ENCODE results near the gene CGA.
A peak's percentile ranks its signal among the peaks of the same experiment; 100 is the strongest.

The CGA gene

DNA sequence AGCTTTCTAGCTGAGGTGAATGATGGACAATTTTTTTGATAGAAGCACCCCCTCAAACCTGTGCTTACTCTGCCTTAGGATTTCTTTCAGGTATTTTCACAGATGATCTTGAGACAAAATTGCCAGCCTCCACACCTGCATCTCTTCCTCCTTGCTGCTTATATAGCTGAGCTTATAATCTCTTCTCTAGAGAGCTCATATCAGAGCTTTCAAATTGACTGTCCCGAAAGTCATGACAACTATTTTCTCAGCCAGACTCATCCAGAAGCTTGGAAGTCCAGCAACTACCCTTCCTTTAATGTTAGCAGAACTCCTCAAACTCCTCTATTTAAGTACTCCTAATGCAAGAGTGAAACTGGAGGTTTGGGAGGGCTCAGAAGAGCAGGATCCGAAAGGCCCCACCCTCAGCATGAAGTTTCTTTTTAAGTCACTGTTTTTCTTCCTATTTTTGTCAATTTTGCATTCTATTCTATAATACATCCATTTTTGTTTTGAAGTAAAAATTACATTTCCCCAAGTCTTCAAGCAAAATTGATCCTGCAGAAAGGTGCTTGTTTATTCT, 12.7 kb downstream of the CGA start:
- DNase-seq: no peak

DNA sequence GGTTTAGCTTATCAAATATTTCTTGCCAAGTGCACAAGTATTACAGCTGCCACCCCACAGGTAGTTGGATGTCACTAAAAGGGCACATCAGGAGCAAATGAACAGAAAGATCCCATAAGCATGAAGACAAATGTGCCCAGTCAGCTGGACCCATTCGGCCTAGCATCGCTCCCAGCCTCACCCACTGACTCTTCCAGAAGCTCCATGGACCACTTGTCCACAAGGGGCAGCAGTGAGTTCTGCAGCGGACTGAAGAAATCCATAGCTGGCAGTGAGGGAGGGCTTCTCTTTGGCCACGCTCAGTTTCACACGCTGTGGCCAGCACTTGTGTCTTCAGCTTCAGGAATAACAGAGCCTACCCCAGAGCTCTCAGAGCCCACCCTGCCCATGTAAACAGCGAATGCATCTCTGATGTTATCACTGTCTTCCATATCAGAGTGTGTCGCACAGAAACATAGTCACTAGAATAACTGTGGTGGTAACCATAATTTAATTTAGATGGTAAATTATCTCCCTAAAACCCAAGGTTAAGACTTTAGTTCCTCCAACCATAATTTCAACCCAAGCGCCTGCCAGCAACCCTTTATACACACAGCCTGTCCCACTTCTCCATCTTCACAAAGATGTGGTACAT, 15.8 kb downstream of the CGA start:
- no peak for DNase-seq

GRCh38 chr6:87075168-87075567, 19.7 kb downstream of the CGA start:
- DNase-seq: no peak

DNA sequence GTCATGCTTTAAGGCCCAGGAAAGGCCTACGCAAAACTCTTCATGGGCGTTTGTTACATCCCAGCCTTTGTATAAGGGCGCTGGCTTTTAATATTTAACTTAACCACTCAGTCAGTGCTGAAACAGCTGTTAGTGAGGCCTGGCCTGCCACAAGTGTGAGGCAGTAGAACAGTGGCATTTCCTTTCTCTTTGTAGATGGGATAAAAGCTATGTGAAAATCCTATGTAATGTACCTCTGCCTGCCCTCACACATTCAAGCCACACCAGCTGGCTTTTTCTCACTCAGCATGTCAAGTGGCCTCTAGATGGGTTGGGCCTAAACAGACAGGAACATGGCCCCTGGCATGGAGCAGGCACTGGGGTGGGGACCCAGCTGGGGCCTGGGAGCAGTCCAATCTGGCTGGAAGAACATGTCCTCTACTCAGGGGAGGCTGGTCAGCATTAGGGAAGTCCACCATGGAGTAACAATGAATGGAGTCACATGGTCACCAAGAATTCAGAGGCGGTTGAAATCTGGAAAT, 20.7 kb downstream of the CGA start:
- no peak for DNase-seq

GRCh38 chr6:87071683-87072082, 23.2 kb downstream of the CGA start:
- no peak for DNase-seq

GRCh38 chr6:87070741-87071140, 24.2 kb downstream of the CGA start:
- DNase-seq: no peak

- DNase-seq: no peak
These were observed 26.1 kb downstream of the CGA start for GRCh38 chr6:87068795-87069194.

DNA sequence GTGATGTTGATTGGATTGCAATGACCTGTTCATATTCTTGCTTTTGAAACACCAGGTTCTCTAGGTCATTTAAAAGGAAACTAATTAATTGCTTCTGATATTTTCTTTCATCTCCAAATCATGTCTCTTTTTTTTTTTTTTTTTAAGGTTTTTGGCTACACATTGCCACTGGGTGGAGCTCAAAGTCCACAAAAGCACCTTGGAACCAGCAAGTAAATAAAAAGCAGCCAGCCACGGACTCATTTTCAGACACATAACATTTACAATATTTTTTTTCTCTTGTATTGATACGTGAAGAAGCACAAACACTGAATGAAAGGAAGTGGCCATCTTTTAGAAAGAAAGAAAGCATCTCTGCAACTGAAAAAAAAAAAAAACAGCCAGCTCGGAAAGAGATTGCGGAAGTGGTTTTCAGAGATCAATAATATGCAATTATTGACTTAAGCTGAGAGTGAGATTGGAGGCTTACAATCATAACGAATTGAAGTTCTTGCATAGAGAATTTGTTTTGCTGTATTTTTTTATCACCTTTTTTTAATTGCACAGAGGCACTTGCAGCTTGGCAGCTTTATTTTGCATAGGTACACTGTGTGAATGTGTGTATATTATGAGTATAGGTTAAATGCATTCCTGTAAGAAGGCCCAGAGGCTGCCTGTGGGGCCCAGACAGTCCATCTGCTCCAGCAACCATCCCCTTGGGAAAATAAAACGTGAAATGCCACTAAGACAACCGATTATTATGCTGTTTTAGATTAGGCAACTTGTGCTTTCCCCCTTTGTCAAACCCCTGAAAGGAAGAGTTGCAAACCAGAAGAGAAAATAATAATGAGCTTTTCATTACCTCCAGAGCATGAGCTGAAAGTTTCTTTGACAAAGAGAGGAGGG, 28.2 kb downstream of the CGA start:
- DNase-seq: peak; percentile 20

GRCh38 chr6:87065117-87065516, 29.8 kb downstream of the CGA start:
- DNase-seq: no peak

DNA sequence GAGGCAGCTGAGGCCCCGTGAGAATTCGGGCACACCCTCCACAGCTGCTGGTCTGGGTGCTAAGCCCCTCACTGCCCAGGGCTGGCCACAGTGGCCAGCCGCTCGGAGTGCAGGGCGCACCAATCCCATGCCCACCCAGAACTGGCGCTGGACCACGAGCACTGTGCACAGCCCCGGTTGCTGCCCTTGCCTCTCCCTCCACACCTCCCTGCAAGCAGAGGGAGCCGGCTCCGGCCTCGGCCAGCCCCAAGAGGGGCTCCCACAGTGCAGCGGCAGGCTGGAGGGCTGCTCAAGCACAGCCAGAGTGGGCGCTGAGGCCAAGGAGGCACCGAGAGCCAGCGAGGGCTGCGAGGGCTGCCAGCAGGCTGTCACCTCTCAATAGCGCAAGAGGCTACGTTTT, 35.0 kb downstream of the CGA start:
- DNase-seq: no peak

GRCh38 chr6:87054143-87054833, 40.6 kb downstream of the CGA start:
- no peak for DNase-seq

DNA sequence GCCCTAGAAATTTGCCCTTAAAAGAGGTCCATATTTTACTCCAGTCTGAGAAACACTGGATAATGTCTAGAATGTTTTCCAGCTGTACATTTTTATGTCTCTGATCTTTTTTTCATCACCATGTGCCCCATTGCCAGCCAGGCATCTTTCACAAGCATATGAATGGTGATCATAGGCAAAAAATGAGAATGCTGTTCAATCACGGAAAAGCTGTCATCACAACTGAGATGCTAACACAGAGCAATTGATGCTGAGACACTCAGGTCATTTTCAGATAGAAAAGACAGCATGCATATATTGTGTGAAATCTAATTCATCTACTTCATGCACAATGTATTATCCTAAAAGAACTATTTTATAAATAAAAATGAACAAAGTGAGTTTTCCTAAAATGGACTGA, 41.6 kb downstream of the CGA start:
- no peak for DNase-seq

DNA sequence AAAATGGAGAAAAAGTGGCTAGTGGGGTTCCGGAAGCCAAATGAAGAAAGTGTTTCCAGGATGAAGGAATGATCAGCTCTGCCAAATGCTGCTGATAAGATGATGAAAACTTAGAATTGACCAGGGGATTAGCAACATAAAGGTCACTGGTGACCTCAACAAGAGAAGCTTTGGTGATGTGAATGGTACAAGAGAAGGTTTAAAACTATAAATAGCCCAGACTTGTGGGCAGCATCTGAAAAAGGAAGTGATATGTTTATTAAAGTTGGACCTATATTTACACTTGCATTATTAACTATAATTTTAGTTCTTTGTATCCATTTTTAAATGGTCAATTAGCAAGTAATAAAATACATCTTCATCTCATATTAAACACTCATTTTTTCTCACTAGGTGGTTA, 45.1 kb downstream of the CGA start:
- no peak for DNase-seq

DNA sequence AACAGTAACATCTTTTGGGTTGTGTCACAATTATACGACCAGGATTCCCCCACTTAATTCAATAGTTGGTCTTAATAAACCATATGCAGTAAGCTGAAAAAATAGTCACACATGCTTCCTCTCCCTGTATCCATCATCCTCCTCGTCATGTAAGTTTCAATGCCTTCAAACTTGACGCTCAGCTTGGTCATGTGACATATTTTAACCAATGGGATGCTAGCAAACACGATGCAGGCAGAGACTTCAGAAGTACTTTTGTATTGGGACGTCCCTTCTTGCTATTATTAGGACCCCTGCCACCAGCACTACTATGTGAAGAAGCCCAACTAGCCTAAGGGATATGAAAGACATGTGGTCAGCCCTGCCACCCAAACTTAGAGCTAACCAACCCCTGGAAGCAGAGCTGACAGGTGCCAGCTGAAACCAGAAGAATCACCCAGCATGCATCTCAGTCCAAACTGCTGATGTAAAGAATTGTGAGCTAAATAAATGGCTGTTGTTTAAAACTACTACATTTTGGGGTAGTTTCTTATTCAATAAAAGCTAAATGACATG, 49.3 kb downstream of the CGA start:
- DNase-seq: no peak

GRCh38 chr6:87040729-87041128, 54.2 kb downstream of the CGA start:
- no peak for DNase-seq

Measured in NCI-H1417 treated with DMSO at 0.1 percent for 48 hours (cell line).